HCEC 1CT (cell line): Measurements from ENCODE around the gene TEX52.

ENCODE experiments used
- DNase-seq: peaks from one replicate; pipeline ENCODE4 v3.0.0-alpha.2; 2017

Gene TEX52

DNA sequence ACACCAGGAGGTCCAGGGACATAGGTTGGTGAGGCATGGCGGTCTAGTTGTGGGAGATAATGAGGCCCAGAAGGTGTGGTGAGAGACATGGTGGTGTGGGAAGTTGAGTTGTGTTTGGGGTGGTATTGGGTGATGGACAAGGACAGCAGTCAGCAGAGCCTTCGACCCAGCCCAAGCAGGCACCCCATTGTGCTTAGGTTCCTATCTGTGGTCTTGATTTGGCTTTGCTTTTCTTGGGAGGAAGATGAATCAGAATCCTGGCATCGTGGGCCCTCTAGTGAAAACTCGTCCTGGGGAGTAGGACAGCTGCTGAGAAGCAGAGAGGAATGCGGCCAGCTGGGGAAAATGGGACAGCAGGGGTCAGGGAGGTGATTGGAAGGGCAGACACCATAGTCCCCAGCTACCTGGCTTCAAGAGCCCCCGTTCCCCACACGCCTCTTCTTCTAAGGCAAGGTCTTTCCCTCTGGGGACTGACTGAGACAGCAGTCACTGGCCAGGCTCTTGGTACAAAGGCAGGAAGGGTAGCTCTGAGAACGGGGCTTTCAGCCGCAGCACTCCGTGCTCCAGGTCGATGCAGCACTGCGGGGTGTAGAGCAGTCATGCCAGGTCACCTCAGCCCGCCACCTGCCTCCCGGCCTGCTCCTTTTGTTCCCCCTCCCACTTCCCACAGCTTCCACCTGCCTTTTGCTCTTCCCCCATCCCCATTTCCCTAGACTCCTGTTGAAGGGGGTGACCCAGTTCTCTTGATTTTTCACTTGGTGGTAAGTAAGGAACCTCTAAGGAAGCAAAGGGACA, 29.9 kb downstream of the TEX52 start:
- no peak for DNase-seq

DNA sequence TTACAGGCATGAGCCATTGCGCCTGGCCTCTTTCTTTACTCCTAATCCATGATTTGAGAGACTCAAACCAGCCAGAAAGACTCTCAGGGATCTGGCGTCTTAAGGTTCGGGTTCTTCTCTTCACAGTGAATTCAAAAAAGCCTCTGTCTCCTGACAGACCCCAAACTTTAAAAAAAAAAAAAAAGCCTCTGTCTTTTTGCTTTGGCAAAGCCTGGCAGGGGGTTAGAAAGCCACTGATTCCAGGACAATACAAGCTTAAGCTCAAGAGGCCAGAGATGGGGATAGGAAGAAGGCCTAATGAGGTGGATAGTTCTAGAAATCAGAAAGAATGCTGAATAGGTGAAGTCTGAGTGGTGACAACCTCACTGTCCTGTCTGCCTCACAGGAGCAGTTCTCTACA, 30.8 kb downstream of the TEX52 start:
- DNase-seq, result no peak

DNA sequence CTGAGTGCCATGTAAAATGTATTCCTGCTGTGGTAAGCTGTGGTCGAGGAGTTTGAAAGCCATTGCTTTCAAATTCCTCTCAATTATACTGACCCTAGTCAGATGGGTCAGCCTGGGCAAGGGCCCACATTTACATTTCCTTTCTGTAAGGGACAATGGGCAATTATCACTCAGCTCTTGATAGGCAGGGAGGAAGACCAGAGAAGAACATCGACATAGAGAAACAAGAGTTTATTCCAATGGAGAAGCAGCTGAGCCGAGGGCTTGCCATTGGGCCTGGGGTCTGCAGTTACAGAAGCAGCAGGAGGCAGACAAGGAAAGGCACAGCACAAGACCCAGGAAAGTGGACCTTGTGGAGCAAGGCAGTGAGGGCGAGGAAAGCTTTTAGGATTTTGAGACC, 31.7 kb downstream of the TEX52 start:
- DNase-seq, result no peak

DNA sequence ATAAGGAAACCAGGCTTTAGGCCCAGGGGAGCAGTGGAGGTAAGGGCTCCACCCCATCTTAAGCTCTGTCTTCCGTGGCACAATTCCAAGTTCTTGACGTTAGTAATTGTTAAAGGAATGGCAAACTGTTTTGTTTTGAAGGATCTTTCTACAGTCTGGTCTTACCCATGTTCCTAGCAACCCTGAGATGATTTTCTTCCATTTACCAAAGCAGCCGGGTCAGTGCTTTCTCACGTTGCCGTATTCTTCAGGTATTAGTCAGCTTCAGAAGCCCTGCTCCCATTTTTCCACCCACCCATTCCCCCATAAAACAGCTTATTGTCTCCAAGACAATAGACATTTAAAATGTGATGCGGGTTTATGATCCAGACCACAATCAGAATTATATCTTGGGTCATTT, 32.3 kb downstream of the TEX52 start:
- no peak for DNase-seq

DNA sequence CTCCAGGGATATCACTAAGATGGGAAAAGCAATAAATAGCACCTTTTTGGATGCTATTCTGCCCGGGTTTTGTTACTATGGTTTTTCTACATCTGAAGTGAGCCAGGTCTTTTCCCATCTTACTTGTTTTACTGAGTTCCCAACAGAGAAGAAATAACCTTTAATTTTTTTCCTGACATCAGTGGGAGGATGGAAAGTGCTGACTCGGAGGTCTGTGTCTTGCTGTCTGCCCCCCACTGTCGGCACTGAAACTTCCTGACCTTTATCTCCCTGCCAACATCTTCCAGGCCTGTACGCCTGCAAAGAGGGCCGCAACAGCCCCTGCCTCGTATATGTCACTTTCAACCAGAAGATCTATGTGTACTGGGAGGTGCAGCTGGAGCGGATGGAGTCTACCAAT, 33.4 kb downstream of the TEX52 start:
- no peak for DNase-seq

DNA sequence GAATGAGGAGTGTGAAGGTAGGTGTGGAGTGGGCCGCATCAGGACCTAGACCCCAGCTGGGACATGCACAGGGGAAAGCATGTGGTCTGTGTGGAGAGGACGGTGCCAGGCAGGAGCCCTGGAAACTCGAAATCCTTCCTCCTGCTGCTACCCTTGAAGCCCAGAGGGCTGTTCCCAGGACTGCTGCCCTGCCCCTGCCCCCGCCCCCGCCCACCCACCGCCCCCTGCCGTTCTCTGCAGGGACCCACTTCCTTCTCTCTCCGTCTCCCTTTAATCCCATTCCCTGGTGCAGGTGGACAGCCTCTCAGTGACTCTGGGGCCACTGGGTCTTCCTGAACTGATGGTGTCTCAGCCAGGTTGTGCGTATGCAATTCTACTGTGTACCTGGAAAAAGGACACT, 36.4 kb downstream of the TEX52 start:
- DNase-seq, result no peak

DNA sequence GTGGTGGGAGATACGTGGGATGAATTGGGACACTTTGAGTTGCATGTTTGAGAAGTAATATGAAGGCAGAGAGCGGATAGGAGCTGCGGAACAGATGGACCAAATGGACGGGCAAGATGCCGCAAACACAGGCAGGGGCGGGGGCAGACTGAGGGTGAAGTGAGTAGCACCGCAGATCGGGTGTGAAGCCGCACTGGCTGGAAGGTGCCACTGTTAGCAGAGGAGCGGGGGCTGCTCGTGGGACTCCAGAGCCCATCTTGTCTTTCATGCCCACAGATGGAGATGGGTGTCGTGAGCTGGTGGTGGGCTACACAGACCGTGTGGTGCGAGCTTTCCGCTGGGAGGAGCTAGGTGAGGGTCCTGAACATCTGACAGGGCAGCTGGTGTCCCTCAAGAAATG, 37.0 kb downstream of the TEX52 start:
- DNase-seq, result no peak

DNA sequence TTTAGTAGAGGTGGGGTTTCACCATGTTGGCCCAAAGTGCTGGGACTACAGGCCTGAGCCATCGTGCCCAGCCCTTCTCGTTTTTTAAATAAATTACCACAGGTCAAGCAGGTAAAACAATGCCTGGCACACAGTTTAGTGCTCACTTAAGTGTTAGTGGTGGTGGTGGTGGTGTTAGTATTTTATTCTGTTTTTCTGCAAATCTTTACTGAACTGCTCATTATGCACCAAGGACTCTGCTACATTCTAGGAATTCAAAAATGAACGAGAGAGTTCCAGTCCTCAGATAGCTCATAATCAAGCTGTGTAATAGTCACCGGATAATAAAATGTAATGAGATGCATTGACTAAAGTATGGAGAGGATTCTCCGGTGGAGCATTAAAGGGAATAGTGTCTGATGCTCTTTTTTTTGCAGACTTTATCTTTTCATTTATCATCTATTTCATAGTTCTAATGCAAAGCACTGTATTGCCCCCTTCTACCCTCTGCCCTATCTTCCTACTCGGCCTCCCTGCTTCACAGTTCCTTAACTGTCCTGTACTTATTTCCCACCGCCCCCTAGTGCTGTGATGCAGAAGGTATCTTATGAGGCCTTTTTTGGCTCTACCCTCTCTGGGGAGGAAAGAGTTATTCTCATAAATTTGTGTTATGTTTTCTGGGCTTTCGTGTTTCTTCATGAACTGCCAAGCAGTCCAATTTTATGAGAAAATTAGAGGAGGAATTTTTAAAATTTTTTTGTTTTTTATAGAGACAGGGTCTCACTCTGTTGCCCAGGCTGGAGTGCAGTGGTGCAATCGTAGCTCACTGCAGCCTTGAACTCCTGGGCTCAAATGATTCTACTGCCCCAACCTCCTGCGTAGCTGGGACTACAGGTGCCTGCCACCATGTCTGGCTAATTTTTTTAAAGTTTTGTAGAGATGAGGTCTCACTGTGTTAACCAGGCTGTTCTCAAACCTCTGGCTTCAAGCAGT, 43.3 kb downstream of the TEX52 start:
- peak; percentile 65 for DNase-seq

DNA sequence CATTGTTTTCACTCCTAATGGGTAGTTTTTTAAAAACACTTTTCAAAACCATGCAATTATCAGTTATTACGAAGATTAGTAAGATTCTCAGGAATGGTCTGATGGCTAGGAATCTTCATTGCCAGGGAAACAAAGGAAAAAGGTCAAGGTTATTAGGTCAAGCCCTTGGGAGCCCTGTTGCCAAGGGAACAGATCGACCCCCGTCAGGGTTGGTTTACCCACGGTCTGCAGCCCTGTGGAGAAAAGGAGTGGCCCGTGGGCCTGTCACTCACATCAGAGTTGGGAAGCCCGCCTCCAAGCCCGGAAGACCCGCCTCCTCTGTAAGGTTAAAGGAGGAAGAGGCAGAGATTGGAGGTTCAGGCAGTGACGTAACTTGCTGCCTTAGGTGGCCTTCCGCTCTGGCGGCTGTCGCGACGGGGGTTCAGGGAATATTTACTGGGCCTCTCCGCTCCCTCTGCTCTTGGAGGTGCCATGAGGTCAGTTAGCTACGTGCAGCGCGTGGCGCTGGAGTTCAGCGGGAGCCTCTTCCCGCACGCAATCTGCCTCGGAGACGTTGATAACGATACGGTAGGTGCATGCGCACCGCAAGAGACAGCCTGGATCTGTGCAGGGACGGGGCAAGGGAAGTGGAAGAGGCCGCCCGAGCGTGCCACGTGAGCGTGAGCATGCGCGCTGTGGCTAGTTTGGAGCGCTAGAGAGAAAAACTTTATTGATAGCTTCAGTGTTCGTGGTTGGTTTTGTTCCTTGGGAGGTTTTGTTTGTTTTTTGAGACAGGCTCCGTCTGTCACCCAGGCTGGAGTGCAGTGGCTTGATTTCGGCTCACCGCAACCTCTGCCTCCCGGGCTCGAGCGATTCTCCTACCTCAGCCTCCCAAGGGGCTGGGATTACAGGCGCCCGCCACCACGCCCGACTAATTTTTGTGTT, 44.3 kb downstream of the TEX52 start, which contains the start of gene ITFG2:
TSS of gene ITFG2 (plus strand) at position 379 of the 924 bp plus-strand sequence. CDS start at position 472, 93 bp downstream.
- peak; percentile 99 for DNase-seq

DNA sequence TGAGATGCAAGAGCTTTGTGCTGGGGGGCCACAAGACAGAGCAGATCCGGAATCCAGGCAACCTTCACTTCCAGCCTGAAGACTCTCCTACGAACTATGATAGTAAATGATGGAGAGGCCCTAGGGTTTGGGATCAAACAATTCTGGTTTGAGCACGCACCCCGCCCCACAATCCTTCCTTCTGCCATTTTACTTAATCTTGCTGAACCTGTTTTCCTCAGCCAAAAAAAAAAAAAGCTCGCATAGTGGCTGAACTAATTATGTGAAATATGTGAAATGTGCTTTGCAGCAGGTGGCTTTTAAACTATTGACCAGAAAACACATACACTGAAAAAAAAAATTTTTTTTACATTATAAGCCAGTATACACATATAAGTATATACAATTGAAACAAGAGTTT, 45.0 kb downstream of the TEX52 start:
- no peak for DNase-seq

DNA sequence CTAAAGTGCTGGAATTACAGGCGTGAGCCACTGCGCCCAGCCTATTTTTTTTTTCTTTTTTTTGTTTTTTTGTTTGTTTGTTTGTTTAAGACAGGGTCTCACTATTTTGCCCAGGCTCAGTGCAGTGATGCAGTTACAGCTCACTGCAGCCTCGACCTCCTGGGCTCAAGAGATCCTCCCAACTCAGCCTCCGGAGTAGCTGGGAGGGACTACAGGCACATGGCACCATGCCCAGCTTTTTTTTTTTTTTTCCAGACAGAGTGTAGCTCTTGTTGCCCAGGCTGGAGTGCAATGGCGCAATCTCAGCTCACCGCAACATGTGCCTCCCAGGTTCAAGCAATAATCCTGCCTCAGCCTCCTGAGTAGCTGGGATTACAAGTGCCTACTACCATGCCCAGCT, 50.1 kb downstream of the TEX52 start:
- no peak for DNase-seq

DNA sequence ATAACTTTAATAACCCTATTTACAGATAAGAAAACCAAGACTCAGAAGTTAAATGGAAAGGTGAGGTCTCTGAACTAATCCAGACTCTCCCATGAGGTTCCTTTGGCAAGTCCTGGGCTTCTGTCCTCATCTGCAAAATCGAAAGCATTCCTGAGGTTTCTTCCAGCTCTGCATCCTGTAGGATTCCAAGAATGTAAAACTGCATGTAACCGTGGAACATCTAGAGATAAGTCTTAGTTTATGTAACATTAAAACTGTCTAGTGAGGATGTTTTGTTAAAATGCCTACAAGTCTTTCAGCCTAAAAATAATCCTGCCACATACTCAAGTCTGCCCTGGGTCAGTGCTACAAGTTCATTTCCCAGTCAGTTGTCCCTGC, 51.7 kb downstream of the TEX52 start:
- DNase-seq, result no peak

DNA sequence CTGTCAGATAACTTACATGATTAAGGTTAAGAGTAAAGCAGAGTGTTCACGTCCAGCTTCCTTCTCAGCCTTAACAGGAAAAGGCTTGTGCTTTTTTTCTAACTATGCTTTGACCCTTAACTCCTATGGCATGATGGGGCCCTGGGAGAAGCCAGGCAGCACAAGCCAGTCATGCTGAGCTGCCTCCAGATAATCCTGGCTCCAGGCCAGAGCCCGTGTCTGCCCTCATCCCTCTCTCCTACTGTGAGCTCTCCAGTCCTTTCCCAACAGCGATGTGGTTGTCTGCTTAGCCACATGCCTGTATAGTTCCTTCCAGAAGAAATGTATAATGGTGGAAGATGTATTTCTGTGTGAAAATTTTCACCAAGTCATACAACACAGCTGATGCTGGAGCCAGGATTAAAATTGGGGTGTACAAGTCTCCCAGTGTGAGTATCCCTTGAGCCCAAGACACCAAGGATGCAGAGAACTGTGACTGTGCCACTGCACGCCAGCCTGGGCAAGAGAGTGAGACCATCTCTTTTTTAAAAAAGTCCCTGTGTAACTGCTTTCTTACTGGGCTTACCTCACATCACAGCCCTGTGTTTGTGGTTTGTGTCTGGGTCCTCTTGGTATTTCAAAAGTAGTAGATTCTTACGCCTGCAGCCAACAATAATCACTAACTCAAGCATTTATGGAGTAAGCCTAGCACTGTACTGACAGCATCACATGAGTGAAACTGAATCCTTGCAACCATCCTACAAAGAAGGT, 52.3 kb downstream of the TEX52 start:
- no peak for DNase-seq

DNA sequence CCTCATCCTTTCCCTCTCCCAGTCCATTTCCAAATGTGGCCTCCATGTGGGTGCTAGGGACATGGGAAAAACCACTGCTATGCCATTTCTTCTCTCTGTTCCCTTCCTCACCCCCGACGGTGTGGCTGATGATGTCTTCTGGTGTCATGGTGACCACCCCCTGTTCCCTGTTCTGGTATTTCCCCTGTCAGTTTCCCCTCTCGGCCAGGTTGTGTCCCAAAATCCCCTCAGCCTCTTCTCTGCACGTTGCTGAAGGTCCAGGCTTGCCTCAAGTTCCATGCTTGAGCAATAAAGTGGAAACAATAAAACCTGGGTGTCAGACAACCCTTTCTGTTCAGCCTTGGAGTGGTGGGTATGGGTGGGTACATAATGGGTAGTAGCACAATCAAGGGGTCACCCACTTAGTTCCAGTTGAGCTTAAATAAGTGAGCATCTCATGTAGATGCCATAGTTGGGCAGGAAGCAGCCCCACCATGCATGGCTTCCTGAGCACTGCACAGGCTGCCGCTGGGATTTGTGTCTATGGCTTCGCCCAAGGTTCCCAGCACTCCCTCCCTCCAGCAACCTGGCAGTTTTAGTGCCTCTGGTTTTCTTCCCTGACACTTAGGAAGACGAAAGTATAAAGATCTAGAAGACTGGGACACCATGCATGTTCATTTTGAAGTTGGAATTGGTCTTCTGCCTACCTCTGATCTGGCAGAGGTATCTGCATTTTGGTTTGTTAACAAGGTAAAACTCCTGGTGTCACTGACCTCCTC, 53.0 kb downstream of the TEX52 start:
- DNase-seq, result no peak

DNA sequence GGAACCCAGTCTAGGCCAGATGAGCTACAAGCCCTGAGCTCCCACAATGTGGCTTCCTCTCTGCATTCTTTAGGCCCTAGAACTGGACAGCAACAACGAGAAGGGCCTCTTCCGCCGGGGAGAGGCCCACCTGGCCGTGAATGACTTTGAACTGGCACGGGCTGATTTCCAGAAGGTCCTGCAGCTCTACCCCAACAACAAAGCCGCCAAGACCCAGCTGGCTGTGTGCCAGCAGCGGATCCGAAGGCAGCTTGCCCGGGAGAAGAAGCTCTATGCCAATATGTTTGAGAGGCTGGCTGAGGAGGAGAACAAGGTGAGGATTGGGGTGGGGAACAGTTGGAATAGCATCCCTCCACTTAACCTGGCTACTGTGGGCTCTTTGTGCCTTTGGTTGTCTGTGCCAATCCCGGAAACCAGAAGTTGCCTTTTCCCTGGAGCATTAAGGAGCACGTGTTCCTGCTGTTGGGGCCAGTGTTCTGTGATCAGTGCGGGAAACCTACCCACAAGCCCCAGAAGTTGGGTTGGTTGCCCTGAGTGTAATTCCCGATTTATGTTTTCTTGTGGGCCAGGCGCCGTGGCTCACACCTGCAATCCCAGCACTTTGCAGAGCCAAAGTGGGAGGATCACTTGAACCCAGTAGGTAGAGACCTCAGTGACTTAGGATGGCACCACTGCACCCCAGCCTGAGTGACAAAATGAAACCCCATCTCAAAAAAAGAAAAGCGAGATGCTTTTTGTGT, 55.6 kb downstream of the TEX52 start:
- no peak for DNase-seq

DNA sequence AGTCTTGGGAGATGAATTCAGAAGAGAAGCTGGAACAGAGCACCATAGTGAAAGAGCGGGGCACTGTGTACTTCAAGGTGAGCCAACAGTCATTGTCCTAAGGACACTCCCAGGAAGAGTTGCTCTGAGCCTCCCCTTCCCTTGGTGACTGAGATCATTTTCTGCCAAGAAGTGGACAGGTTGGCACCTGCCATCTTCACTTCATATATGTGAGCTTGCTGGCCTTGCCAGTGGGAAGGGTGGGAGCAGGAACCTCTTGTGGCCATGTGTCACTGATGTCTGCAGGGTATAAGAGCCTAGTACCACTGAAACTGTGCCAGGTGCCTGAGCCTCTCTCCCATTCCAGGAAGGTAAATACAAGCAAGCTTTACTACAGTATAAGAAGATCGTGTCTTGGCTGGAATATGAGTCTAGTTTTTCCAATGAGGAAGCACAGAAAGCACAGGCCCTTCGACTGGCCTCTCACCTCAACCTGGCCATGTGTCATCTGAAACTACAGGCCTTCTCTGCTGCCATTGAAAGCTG, 56.7 kb downstream of the TEX52 start:
- DNase-seq, result no peak
